ENCODE data around the gene CHIC2. TPM values are rescaled to one million over a fixed set of nuclear protein-coding genes. Genes with fewer than 3 reads are reported as not detected.

CHIC2 gene
- total and polyA plus RNA-seq, 4 experiments from 2014 or later, result 45.3 to 120 (median 49.6) TPM

GRCh38 chr4:54014666-54015160, 49.7 kb downstream of the CHIC2 start:
- H3K4me1 Mint-ChIP-seq, result peaks cover 14 to 23% (median 18%) of the 10 kb centered on the region in 4 donors
- Histone ChIP-seq H3K36me3 (ENCODE audit: insufficient read depth, low read length) (peaks cover 7% of the 10 kb centered on the region), H3K27me3 (ENCODE audit: insufficient read depth, low read length) (no peaks in the 10 kb centered on the region), H3K9me3 (ENCODE audit: control insufficient read depth in 1 of 2, low read length in 2 of 2) (no peaks in the 10 kb centered on the region), H3K4me3 (ENCODE audit: low read length in 2 of 2) (no peak overlapping the region), H3K27ac (ENCODE audit: low read depth, low read length) (no peak overlapping the region), H3K4me1 (ENCODE audit: insufficient read depth, low read length) (no peaks in the 10 kb centered on the region)
- intact Hi-C loops (cut with micrococcal nuclease), result loop anchor here (5.0 kb wide), 1 partner anchor 48 kb away; the partner anchor contains the start of gene CHIC2
- H3K27ac Mint-ChIP-seq, result no peak overlapping the region
- no peak overlapping the region for H3K4me3 Mint-ChIP-seq
- DNase-seq, result no peak
- H3K27me3 Mint-ChIP-seq, result no peaks in the 10 kb centered on the region
- ChIA-PET POLR2A (ENCODE audit: partially characterized antibody) (no interaction called here), CTCF (ENCODE audit: partially characterized antibody) (interaction anchor here (1.0 to 1.1 kb wide), 2 partner anchors 12 to 219 kb away, joined by 3 read pairs; no protein-coding TSS in a partner anchor)
- peaks cover 15 to 30% of the 10 kb centered on the region in 2 donors for H3K36me3 Mint-ChIP-seq
- no peaks in the 10 kb centered on the region for H3K9me3 Mint-ChIP-seq

- Histone ChIP-seq H3K4me3 (ENCODE audit: low read length in 2 of 2) (no peak overlapping the region), H3K27me3 (ENCODE audit: insufficient read depth, low read length) (no peaks in the 10 kb centered on the region), H3K36me3 (ENCODE audit: insufficient read depth, low read length) (peaks cover 7% of the 10 kb centered on the region), H3K4me1 (ENCODE audit: insufficient read depth, low read length) (no peaks in the 10 kb centered on the region), H3K9me3 (ENCODE audit: control insufficient read depth in 1 of 2, low read length in 2 of 2) (no peaks in the 10 kb centered on the region), H3K27ac (ENCODE audit: low read depth, low read length) (no peak overlapping the region)
- H3K36me3 Mint-ChIP-seq, result peaks cover 28 to 46% of the 10 kb centered on the region in 2 donors
- POLR2A ChIA-PET (ENCODE audit: partially characterized antibody), result no interaction called here
- CTCF ChIA-PET (ENCODE audit: partially characterized antibody), result no interaction called here
- intact Hi-C loops (cut with micrococcal nuclease), result no loop called here
- DNase-seq, result no peak
- no peak overlapping the region for H3K27ac Mint-ChIP-seq
- peaks cover 10 to 15% (median 13%) of the 10 kb centered on the region in 4 donors for H3K4me1 Mint-ChIP-seq
- H3K9me3 Mint-ChIP-seq, result no peaks in the 10 kb centered on the region
- H3K27me3 Mint-ChIP-seq, result no peaks in the 10 kb centered on the region
- no peak overlapping the region for H3K4me3 Mint-ChIP-seq
Observed at GRCh38 chr4:54011201-54011600, 53.2 kb downstream of the CHIC2 start.

- peak overlapping the region in 1 of 7 donors; percentile 72 for H3K27ac Mint-ChIP-seq
- intact Hi-C loops (cut with micrococcal nuclease), result no loop called here
- Histone ChIP-seq H3K9me3 (ENCODE audit: control insufficient read depth in 1 of 2, low read length in 2 of 2) (no peaks in the 10 kb centered on the region), H3K27me3 (ENCODE audit: insufficient read depth, low read length) (no peaks in the 10 kb centered on the region), H3K27ac (ENCODE audit: low read depth, low read length) (no peak overlapping the region), H3K4me1 (ENCODE audit: insufficient read depth, low read length) (no peaks in the 10 kb centered on the region), H3K36me3 (ENCODE audit: insufficient read depth, low read length) (no peaks in the 10 kb centered on the region), H3K4me3 (ENCODE audit: low read length in 2 of 2) (no peak overlapping the region)
- ChIA-PET CTCF (ENCODE audit: partially characterized antibody) (no interaction called here), POLR2A (ENCODE audit: partially characterized antibody) (no interaction called here)
- DNase-seq, result no peak
- H3K9me3 Mint-ChIP-seq, result no peaks in the 10 kb centered on the region
- no peak overlapping the region for H3K4me3 Mint-ChIP-seq
- H3K36me3 Mint-ChIP-seq, result peaks cover 32 to 43% of the 10 kb centered on the region in 2 donors
- no peaks in the 10 kb centered on the region for H3K27me3 Mint-ChIP-seq
- peaks cover 6 to 12% (median 8%) of the 10 kb centered on the region in 4 donors for H3K4me1 Mint-ChIP-seq
Observed at GRCh38 chr4:54006755-54007154, 57.6 kb downstream of the CHIC2 start.

- Mint-ChIP-seq H3K36me3 (peaks cover 32 to 41% of the 10 kb centered on the region in 2 donors), H3K27me3 (no peaks in the 10 kb centered on the region), H3K4me3 (no peak overlapping the region), H3K27ac (peak overlapping the region in 2 of 7 donors; percentile 4 to 15), H3K9me3 (no peaks in the 10 kb centered on the region), H3K4me1 (peaks cover 6 to 9% (median 7%) of the 10 kb centered on the region in 4 donors)
- Histone ChIP-seq H3K27me3 (ENCODE audit: insufficient read depth, low read length) (no peaks in the 10 kb centered on the region), H3K9me3 (ENCODE audit: control insufficient read depth in 1 of 2, low read length in 2 of 2) (no peaks in the 10 kb centered on the region), H3K27ac (ENCODE audit: low read depth, low read length) (no peak overlapping the region), H3K4me3 (ENCODE audit: low read length in 2 of 2) (no peak overlapping the region), H3K36me3 (ENCODE audit: insufficient read depth, low read length) (no peaks in the 10 kb centered on the region), H3K4me1 (ENCODE audit: insufficient read depth, low read length) (no peaks in the 10 kb centered on the region)
- CTCF ChIA-PET (ENCODE audit: partially characterized antibody), result no interaction called here
- DNase-seq, result no peak
- POLR2A ChIA-PET (ENCODE audit: partially characterized antibody), result no interaction called here
- intact Hi-C loops (cut with micrococcal nuclease), result no loop called here
Observed at GRCh38 chr4:54005475-54005874, 58.9 kb downstream of the CHIC2 start.

- Histone ChIP-seq H3K9me3 (ENCODE audit: control insufficient read depth in 1 of 2, low read length in 2 of 2) (no peaks in the 10 kb centered on the region), H3K36me3 (ENCODE audit: insufficient read depth, low read length) (no peaks in the 10 kb centered on the region), H3K27me3 (ENCODE audit: insufficient read depth, low read length) (no peaks in the 10 kb centered on the region), H3K27ac (ENCODE audit: low read depth, low read length) (no peak overlapping the region), H3K4me1 (ENCODE audit: insufficient read depth, low read length) (no peaks in the 10 kb centered on the region), H3K4me3 (ENCODE audit: low read length in 2 of 2) (no peak overlapping the region)
- no peaks in the 10 kb centered on the region for H3K9me3 Mint-ChIP-seq
- ChIA-PET POLR2A (ENCODE audit: partially characterized antibody) (no interaction called here), CTCF (ENCODE audit: partially characterized antibody) (no interaction called here)
- no peak for DNase-seq
- peaks cover 34 to 37% of the 10 kb centered on the region in 2 donors for H3K36me3 Mint-ChIP-seq
- no peak overlapping the region for H3K4me3 Mint-ChIP-seq
- H3K27ac Mint-ChIP-seq, result no peak overlapping the region
- H3K4me1 Mint-ChIP-seq, result peaks cover 6 to 8% (median 8%) of the 10 kb centered on the region in 4 donors
- intact Hi-C loops (cut with micrococcal nuclease), result no loop called here
- no peaks in the 10 kb centered on the region for H3K27me3 Mint-ChIP-seq
Observed at GRCh38 chr4:54004463-54004862, 59.9 kb downstream of the CHIC2 start.

- Histone ChIP-seq H3K4me1 (ENCODE audit: insufficient read depth, low read length) (no peaks in the 10 kb centered on the region), H3K27me3 (ENCODE audit: insufficient read depth, low read length) (no peaks in the 10 kb centered on the region), H3K27ac (ENCODE audit: low read depth, low read length) (no peak overlapping the region), H3K9me3 (ENCODE audit: control insufficient read depth in 1 of 2, low read length in 2 of 2) (no peaks in the 10 kb centered on the region), H3K36me3 (ENCODE audit: insufficient read depth, low read length) (no peaks in the 10 kb centered on the region), H3K4me3 (ENCODE audit: low read length in 2 of 2) (no peak overlapping the region)
- H3K27me3 Mint-ChIP-seq, result no peaks in the 10 kb centered on the region
- H3K4me1 Mint-ChIP-seq, result peaks cover 5 to 9% (median 7%) of the 10 kb centered on the region in 4 donors
- no peak for DNase-seq
- POLR2A ChIA-PET (ENCODE audit: partially characterized antibody), result no interaction called here
- H3K27ac Mint-ChIP-seq, result no peak overlapping the region
- peaks cover 35 to 36% of the 10 kb centered on the region in 2 donors for H3K36me3 Mint-ChIP-seq
- CTCF ChIA-PET (ENCODE audit: partially characterized antibody), result no interaction called here
- H3K9me3 Mint-ChIP-seq, result no peaks in the 10 kb centered on the region
- no peak overlapping the region for H3K4me3 Mint-ChIP-seq
- intact Hi-C loops (cut with micrococcal nuclease), result no loop called here
Observed at GRCh38 chr4:54001668-54002365, 62.6 kb downstream of the CHIC2 start.

- no peak overlapping the region for H3K27ac ChIP-seq (ENCODE audit: low read depth, low read length)
- H3K36me3 Mint-ChIP-seq, result peaks cover 27 to 31% of the 10 kb centered on the region in 2 donors
- H3K9me3 ChIP-seq (ENCODE audit: control insufficient read depth in 1 of 2, low read length in 2 of 2), result no peaks in the 10 kb centered on the region
- H3K27me3 Mint-ChIP-seq, result no peaks in the 10 kb centered on the region
- H3K4me1 ChIP-seq (ENCODE audit: insufficient read depth, low read length), result no peaks in the 10 kb centered on the region
- ChIA-PET CTCF (ENCODE audit: partially characterized antibody) (no interaction called here), POLR2A (ENCODE audit: partially characterized antibody) (no interaction called here)
- intact Hi-C loops (cut with micrococcal nuclease), result no loop called here
- H3K4me3 ChIP-seq (ENCODE audit: low read length in 2 of 2), result no peak overlapping the region
- peaks cover 0 to 8% (median 2%) of the 10 kb centered on the region in 4 donors for H3K4me1 Mint-ChIP-seq
- no peaks in the 10 kb centered on the region for H3K36me3 ChIP-seq (ENCODE audit: insufficient read depth, low read length)
- no peaks in the 10 kb centered on the region for H3K27me3 ChIP-seq (ENCODE audit: insufficient read depth, low read length)
- no peak overlapping the region for H3K27ac Mint-ChIP-seq
- H3K9me3 Mint-ChIP-seq, result no peaks in the 10 kb centered on the region
- no peak overlapping the region for H3K4me3 Mint-ChIP-seq
- DNase-seq, result no peak
Observed at GRCh38 chr4:53997898-53998297, 66.5 kb downstream of the CHIC2 start.

All from CD4-positive, alpha-beta memory T cell (primary cell).